NCI-H1417 (cell line): ENCODE results near the gene CD72.
"Not testable (repeated sequence)": the region's sequence is repeated elsewhere in the genome, so short reads cannot be mapped to it uniquely, and the experiment has no call there.

Source experiments
- DNase-seq, 3 experiments: peaks; one replicate each; lab custom pipeline; 2025; lab: John Stamatoyannopoulos, UW

The CD72 gene

DNA sequence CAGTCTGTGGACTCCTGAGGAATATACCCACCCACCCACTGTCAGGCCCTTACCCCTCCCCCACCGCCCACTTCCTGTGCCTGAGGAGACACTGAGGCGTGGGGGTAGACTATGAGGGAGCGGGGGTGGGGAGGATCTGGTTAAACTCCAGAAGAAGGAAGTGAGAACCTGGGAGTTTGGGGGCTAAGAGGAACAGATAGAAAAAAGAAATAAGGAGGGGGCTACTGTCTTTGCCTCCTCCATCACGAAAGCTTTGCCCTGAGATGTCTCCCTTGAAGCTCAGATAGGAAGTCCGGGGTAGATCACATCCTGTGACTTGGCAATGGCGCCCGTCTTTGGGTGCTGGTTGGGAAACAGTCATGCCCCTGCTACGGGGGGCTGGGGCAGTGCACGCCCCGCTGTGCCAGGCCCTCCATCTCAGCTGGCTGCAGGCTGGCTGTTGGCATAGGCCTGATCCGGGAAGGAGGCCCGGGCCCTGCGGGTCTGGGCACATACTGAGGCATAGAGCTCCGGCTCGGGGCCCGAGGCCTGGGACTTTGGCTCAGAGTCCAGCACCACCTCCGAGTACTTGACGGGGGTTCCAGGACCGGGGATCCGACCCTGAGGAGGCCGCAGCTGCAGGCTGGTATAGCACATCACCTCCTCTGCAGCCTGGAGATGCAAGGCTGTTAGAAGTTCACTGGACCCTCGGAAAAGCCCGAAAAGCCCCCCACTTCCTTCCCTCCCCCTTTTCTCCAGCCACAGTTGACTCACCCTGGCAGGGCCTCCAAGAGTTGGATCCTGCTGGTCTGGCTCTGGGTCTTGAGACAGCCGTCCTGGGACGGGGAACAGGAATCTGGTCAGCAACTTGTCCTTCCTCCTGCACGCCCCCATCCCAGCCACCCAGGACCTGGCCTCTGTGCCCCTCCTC is 31.5 kb upstream of the CD72 start:
- DNase-seq = no peak

DNA sequence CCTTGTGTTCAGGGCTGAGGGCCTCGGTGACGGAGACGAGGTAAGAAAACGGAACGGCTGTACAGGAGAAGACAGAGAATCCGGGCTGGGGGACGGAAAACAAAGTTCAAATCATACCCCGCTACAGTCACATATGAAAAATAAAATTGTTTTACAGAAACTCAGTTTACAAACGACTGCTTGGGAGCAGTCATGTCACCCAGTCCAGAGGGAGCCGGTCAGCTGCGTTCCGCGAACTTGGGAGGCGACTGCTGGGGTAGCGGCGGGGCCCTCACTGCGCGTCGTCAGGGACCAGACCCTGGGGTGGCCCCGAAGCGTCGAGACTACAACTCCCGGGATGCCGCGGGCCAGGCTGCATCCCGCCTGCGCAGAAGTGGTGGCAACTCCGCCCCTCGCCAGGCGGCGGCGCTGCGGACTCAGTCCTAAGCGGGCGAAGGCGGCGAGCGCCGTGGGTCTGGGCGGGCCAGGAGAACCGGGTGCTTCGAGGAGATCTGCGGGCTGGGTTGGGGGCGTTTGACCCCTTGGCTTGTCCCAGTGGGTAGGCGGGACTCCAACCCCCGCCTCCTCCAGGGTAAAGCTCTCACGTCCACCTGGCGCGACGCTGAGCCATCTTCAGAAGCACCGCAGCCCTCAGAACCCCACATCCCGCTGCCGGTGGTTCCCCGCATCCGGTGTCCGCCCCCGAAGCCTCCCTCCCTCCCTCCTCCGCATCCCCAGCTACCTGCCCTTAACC is 28.5 kb upstream of the CD72 start:
- DNase-seq = peak; percentile 82 to 88 (median 86)

DNA sequence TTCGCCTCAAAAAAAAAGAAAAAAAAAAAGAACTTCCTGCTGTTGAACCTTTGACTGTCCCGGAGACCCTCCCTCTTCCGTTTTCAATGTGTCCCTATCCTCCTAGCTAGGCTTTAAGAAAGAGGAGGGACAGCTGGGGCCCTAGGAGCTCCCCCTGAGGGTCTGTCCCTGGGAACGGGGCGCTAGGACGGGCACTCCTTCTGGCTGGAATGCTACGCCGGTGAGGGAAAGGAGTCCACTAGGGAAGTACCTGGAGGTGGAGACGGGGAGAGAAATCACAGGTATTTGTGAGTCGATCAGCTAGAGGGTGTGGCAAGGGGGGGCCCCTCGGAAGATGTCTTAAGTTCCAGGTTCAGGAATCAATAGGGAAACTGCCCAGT is 27.9 kb upstream of the CD72 start:
- DNase-seq = peak in 2 of 3 experiments; percentile 69 to 76

DNA sequence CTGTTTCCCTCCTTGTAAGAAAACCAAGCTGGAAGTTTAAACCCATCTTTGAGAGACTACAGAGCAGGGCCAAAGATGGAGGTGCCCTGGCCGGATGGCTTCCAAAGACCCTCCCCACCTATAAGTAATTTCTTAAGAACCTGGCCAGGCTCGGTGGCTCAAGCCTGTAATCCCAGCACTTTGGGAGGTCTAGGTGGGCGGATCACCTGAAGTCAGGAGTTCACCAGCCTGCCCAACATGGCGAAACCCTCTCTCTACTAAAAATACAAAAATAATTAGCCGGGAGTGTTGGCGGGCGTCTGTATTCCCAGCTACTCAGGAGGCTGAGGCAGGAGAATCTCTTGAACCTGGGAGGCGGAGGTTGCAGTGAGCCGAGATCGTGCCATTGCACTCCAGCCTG is 27.5 kb upstream of the CD72 start:
- not testable (repeated sequence) for DNase-seq

DNA sequence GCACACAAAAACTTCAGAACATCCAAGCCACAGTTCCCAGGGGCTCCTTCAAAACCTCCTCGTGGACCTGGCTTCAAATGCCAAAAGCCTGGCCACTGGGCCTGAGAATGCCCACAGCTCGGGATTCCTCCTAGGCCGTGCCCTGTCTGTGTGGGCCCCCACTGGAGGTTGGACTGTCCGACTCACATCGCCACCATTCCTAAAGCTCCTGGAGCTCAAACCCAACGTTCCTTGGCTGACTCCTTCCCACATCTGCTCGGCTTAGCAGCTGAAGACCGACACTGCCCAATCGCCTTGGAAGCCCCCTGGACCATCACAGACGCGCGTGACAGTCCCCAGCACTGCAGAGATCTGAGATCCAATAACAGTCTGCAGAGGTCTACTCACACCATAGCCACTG is 24.8 kb upstream of the CD72 start:
- DNase-seq = no peak

DNA sequence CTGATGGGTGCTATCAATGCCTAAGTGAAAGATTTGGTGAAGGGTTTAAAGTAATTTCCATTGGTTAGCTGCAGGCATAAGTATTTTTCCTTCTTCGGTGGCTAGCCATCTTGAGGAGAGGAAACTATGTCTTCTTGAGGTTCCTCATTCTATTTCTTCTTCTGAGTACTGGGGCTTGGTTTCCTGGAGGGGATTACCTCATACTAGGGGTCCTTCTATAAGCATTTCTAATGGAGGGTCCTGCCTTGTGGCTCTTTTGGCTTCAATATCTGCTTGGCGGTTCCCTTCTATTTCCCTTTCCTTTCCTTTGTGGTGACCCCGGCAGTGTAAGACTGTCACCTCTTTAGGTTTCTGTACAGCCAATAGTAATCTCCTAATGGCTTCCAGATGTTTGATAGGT is 23.3 kb upstream of the CD72 start:
- DNase-seq = not testable (repeated sequence)

DNA sequence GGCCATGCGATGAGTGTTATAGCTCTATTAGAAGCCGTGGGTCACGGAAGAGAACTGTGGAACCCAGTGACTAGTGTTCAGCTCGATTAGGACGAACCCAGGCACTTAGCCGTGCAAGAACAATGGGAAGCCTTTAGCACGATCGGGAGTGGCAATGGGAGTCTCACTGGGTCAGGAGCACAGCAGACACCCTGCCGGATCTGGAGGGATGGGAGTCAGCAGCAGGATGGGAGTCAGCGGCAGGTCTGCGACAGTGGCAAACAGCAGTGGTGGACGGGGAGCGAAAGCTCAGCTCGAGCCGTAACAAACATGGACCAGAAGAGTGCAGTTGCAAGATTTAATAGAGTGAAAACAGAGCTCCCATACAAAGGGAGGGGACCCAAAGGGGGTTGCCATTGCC is 22.2 kb upstream of the CD72 start:
- DNase-seq = not testable (repeated sequence)

DNA sequence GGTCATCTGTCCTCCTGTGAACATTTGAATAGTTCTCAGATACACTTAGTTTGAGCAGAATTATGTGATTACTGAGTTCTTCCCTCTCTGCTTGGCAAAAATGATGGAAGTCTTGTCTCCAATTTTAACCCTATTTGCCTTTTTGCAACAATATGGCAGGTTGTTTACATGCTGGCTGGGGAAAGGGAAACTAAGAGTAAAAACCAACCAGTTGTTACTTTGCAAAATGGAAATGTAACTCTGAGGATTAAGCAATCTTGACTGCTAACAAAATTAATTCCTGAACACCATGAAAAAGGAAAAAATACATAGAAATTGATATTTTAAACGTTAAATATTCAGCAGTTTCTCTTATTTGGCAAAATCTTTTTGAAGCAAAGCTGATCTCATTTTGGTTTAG is 21.4 kb upstream of the CD72 start:
- no peak for DNase-seq

DNA sequence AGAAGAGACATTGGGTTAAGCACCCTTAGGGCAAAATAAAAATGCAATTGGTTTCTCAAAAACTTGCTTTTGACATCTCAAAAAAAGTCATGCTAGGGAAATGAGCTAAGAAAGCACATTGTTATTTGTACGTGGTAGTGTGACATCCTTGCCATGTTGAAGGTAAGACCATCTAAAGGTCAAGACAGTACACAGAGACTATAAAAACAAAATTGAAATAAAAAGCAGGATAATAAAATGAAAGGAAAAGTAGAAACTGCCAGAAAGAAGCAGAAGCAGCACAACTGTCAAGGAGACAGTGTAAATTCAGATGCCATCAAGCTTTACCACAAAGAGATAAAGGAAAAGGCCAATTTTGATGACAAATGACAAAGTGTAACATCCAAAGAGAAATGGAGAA is 21.0 kb upstream of the CD72 start:
- DNase-seq = not testable (repeated sequence)

DNA sequence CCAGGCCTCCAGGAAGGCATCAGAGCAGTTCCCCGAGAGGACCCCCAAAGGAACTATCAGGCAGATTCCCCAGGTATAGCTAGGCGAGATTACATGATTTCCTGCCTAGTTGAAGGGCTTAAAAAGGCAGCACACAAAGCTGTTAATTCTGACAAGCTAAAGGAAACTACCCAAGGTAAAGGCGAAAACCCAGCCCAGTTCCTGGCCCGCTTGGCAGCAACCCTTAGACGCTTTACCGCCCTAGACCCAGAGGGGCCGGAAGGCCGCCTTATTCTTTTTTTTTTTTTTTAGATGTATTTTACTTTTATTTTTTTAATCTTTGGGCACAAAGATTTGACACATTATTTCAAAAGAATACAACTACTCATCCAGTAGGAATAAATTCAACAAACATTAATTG is 20.5 kb upstream of the CD72 start:
- DNase-seq = not testable (repeated sequence)

DNA sequence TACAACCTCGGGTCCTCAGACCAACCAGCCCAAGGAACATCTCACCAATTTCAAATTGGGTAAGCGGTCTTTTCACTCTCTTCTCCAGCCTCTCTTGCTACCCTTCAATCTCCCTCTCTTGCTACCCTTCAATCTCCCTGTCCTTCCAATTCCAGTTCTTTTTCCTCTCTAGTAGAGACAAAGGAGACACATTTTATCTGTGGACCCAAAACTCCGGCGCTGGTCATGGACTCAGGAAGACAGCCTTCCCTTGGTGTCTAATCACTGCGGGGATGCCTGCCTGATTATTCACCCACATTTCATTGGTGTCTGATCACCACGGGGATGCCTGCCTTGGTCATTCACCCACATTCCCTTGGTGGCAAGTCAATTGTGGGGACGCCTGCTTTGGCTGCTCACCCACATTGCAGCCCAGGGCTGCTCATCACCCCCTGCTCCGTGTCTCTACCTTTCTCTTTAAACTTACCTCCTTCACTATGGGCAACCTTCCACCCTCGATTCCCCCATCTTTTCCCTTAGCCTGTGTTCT is 19.3 kb upstream of the CD72 start:
- DNase-seq = not testable (repeated sequence)

DNA sequence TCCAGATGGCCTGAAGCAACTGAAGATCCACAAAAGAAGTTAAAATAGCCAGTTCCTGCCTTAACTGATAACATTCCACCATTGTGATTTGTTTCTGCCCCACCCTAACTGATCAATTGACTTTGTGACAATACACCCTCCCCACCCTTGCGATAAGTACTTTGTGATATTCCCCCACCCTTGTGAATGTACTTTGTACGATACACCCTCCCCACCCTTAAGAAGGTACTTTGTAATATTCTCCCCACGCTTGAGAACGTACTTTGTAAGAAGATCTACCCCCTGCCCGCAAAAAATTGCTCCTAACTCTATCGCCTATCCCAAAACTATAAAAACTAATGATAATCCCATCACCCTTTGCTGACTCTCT is 18.6 kb upstream of the CD72 start:
- not testable (repeated sequence) for DNase-seq

DNA sequence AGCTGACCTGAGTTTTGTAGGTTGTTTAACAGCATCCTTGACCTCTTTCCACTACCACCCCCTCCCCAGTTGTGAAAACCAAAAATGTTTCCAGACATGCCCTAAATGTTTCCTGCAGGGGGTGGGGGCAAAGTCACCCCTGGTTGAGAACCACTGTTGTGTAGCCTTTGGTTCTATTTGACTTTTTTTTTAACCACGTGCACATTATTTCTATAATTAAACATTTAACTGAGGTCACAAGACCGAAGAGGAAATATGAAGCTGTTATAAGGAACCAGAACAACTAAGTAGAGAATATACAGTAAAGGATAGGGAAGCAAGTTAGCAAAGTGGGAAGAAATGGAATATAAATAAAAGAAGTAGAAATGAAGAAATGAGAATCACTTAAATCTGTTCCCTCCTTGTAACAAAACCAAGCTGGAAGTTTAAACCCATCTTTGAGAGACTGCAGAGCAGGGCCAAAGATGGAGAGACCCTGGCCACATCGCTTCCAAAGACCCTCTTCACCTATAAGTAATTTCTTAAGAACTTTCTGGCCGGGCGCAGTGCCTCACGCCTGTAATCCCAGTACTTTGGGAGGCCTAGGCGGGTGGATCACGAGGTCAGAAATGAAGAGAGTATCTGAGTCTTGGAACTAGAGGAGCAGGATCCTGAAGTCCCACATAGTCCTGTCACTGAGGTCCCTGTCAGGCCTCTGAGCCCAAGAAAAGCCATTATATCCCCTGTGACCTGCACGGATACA is 18.1 kb upstream of the CD72 start:
- DNase-seq = no peak

DNA sequence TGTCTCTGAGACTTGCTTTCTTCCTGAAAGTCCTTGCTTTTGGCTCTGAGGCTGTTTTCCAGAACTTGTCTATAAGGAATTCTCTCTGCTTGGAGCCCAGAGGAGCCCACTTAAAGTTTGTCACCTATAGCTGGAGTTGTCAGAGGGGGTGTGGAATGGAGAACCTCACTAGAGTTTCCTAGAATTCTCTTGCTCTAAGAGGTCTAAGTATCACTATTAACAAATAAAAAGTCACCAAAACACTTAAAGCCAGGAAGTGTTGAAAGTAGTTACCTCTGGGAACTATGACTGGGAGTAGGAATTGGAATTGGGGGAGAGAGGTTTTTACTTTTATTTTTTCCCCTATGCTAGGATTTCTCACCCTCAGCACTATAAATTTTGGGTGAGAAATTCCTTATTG is 17.5 kb upstream of the CD72 start:
- DNase-seq = no peak

DNA sequence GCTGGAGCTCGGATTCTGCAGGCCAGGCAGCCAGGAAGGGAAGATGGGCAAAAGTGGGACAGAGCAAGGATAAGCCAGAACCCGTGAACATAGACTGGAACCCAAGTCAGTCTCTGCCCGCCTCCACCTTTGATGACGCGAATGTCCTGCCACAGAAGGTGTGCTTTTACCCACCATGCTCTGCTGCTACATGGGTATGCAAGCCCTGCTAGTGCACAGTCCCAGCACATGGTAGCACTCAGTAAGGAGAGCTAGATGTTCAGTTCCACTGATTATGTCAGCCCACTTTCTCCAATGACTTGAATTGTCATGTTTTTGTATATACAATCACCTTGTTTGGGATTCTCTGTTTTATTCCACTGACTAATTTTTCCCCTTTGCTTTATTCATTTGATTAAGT is 11.4 kb upstream of the CD72 start:
- DNase-seq = no peak

DNA sequence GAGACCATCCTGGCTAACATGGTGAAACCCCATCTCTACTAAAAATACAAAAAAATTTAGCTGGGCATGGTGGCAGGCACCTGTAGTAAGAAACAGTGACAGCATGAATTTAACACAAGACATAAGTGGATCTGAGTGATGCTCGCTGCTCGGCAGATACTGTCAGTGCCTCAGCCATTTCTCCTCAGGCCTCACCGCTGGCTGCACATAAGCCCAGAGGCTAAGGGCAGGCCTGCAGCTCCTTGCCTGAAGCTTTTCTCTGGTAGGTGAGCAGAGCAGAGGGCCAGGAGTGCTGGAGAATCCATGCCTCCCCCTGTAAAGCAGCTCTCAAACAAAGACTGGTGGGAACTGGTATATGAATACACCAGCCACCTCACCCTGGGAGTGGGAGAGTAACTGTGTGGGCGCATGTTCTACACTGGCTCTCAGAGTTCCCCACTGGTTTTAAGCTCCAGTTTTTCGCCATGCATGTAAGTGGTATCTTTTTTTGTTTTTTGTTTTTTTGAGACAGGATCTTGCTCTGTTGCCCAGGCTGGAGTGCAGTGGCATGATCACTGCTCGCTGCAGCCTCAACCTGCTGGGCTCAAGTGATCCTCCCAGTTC is 10.3 kb upstream of the CD72 start:
- no peak for DNase-seq

DNA sequence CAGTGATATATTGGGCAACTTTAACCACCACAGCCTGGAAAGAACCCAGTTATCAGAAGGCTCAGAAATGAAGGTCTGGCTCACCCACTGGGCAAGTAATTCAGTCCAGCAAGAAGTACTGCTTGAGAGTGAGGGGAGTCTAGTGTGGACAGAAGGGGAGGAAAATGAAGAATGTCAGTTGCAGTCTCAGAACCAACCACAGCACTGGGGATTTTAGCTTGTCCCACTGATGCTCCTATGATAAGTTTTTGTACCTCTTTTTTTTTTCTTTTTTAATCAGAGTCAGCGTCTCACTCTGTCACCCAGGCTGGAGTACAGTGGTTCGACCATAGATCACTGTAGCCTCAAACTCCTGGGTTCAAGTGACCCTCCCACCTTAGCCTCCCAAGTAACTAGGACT is 9.4 kb upstream of the CD72 start:
- no peak for DNase-seq

DNA sequence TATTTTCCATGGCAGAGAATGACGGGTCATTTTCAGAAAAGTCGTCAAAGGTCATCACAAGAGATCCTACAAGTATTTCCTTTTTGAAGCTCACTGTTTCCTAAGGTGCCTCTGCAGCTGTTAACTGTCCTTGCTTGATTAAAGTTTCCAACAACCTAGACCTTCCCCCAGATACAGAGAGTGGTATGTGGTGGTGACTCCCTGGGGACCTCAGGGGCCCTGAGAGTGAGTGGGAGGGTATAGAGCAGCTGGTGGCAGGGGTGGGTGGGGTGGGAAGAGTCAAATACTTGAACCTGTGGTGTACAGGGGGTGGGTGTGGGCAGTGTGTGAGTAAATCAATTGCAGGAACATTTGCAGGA is 1.6 kb upstream of the CD72 start:
- DNase-seq = no peak

DNA sequence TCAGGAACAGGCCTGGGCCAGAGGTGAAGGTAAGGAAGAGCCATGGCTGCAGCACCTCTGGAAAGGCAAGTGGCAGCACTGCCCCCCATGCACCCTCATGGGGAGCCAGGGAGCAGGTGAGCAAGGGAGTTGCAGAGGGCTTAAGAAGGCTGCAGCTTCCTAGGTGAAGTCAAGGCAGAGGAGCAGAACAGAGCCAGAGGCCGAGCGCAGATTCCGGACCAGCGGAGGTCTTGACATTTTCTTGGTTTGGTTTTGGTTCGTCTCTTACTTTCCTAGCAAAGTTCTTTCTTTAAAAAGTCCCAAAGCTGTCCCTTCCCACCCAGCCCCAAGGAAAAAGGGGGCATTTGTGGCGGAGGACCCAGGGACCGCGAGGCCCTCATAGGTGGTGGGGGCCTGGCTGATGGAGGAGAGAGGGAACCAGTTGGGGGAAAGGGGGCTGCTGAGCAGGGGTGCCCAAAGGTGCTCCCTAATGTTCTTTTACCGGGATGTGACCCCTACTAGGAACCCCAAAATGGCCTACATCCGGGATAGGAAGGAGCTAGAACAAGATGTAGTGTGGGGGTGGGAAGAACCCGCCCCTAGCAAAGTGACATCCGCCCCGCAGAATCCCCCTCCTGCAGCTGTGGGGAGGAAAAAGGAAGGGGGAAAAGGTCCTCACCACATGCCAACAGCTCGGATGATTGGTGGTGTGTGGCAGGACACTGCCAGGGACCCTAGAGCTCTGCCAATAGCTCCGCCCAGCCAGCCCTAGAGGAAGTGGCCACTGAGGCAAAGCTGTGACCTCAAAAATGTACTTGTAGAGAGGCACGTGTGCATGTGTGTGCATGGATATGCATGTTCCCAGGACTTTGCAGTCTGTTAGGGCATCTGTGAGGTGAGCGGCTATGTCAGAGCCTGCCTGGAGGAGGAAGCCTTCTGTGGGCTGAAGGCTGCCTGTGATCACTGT is 914 bp upstream of the CD72 start:
- DNase-seq = no peak

DNA sequence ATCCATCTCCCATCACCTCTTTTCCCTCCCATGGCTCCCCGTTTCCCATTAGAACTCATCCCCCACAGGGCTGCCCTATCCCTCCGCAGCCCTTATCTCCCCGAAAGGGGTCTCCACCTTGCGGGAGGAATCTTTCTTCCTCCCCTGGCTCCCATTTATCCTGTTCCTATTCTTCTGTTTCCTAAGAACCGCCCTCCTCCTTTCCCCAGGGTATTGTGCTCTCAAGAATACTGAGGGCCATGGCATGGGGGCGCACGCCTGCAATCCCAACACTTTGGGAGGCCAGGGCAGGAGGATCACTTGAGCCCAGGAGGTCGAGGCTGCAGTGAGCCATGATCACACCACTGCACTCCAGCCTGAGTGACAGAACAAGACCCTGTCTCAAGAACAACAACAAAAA is 665 bp downstream of the CD72 start:
- no peak for DNase-seq
